HG02642 (cell line): ENCODE results near the gene DLX6.

Experiments
- ATAC-seq: cut with Tn5 transposase; IDR thresholded peaks from one replicate; pipeline ENCODE4 v1.9.1; 2021; ENCODE audit warnings: mild to moderate bottlenecking; ENCODE audit not compliant: unreplicated experiment, poor library complexity

The DLX6 gene

DNA sequence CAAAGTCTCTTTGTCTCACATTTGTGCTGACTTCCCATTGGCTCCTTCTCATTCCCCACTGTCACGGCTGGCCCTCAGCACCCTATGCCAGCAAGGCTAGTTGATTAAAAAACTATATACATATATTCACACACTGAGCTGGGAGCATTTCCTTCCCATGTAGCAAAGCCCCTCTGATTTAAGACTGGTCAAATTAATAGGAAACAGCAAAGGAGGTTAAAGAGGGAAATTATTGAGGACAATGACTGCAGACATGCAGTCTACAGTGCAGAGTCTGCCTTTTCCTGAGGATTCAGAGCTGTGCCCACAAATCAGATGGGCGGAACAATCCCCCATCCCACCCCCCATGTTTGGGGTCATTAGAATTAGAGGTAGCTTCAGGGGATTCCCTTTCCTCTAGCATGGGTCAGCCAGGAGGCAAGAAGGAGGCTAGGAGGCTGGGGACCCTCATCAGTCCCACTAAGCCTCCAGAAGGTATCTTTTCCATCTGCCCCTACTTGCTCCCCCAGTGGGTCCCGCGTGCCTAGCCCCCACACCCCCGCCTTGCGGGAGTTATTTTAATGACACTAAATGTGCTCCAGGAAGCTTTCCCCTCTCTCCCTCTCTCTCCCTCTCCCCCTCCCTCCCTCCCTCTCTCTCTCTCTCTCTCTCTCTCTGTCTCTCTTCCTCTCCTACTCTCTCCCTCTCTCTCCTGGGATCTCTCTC lies 9.8 kb upstream of the DLX6 start:
- no peak for ATAC-seq

DNA sequence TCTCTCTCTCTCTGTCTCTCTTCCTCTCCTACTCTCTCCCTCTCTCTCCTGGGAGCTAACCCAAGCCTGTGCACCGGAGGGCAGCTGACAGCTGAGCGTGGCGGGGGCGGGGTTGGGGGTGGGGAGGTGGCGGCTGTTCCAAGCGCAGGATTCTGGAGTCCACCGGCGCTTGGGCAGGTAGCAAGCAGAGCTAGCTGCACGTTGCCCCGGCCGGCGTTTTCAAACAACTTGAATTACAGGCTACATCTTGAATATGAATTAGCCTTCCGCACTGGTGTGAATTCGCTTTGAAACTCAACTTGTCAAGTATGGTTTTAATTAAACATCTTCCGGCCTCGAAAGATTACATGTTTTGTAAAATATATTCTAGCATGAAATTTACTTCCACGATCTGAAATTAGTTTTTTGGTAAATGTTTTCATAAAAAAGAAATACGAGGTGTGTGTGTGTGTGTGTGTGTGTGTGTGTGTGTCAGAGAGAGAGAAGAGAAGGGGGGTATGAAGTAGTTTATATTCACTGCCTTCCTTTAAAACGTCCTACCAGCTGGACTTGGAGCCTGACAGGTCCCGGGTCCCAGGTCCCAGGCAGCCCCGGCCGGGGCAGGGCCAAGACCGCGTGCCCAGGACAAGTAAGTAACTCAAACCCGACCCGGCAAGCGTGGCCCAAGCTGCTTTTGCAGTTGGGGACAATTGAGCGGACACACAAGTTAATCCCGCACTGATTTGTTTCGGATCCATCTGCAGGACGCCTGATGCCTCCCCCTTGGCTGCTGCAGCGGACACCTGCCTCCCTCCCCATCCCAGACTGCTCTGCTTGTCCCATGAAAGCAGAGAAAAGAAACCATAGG lies 9.0 kb upstream of the DLX6 start:
- no peak for ATAC-seq

DNA sequence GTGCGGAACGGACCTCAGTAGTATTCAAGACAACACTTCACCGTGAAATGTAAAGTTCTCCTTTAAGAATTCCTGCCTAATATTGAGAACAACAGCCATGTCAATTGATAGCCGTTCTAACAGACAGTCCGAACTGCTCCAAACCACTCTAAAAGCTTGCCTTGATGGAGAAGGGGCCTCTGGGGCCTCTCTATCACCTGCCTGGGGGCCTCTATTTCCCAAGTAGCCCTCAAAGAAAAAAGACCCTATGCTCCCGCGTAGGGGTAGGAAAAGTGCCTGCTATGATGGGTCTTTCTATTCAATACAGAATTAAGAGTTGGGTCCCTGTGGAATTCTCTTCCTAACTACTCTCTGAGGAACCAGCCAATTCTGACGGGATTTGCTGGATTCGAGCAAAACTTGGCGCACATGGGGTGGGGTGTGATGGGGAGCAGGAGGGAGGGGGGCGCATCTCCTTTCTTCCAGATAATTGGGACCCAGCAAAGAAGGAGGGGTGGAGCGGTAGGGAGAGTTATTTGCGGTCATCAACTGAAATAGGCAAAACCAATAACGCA lies 8.3 kb upstream of the DLX6 start:
- no peak for ATAC-seq

DNA sequence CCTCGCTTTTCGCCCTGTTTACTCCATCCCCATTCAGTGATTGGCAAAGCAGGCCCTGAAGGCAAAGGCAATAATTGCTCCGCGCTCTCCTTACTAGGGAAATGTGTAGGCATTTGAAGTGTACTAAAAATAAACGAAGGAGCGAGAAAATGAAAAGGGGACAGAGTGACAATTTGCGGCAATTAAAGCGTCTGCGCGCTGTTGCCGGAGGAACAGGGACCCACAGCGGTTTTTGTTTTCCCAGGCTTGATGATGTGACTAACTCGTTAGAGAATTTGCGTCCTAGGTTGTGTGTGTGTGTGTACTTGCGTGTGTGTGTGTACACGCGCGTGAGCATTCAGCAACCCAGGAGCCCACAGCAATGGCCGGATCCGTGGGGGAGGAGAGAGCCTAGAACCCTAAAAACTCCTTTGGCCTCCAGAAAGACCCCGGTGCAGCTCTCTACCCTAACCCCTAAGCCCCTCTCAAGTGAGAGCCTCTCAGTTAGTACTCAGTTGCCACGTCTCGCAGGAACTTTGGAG lies 7.8 kb upstream of the DLX6 start:
- no peak for ATAC-seq

DNA sequence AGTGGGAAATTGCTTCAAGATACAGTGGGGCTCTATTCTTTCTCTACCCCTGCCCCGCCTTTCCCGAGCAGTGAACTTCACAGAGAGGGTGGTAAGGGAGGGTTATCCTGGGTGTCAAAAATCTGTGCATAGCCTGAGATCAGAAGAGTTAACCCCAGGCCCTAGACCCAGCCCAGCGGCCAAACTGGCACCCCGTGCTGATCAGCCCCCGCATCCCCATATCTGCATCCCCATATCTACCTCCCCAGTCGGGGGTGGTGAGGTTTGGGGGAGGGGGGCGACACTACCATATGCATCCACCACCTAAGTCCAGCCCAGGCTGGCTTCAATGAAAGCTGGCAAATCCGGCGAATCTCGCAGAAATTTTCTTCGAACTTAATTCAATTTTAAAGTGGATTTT lies 7.0 kb upstream of the DLX6 start:
- no peak for ATAC-seq

DNA sequence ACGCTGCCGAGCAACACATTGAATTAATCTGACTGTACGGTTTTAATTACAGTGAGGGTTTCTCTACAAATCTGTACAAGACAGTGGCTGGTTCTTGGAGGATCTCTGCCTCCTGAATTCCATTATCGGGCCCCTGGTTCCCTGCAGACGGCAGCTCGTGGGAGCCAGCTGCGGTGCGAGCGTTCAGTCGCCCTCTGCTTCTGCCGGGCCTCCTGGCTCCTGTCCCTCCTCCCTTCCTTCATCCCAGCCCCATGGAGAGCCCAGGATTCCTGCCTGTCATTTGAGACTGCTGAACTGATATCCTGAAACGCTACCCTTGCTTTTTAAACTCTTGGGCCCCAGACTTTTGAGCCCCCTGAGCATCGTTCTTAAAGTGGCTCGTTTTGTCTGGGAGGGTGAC lies 6.6 kb upstream of the DLX6 start:
- ATAC-seq = no peak

DNA sequence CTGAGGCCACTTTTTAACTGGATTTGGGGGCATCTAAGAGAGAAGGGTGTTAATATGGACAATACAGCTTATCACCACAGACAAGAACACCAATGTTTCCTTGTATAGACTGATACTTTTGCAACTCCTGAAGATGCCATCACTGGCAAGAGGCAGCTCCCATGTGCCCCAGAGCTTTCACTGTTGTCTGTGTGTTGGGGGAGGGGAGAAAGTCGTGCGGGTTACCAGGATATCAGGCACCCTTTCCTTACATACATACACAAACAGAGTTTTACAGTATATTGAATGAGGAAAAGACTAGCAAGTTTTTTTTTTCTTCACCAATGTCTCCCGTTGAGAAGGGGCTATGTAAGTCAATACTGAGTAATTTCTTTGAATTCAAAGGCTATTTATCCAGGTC lies 4.1 kb upstream of the DLX6 start:
- ATAC-seq = no peak

DNA sequence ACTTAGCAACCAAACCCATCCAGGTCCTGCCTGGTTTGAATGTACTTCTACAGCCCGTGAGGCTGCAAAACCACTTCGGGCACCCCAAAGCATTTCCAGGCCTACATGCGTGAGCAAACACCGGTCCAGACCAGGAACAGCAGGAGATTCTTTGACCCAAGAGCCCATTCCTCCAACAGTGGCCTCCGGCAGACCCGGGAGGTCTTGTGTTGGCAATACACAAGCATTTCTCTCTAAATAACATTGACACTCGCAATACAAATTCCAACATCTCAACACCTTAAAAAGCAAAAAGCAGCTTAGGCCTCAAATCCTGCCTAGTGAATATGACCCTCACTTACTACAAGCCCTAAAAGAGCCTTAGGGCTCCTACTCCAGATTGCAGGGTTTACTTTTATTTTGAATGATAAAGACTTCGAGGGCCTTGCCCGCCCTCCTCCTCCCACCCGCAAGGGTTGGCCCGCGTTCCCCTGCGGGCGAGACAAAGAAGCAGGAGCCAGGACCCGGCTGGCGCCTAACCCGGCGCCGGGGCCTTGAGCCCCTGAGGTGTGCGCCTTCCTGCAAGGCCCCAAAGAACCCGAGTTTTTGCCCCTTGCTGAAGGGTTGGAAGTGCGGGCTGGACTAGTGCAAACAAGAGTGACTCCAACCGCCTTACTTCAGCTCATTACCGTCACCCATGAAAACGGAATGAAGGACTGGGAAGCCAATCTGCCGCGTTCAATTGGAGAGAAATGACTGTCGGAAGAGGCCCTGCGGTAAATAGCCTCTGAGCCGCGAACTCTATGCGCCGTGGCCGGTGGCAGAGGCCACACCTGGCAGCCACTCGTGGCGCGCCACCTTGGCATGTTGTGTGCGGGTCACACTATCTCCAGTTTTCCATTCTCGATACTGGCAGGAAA lies 3.4 kb upstream of the DLX6 start:
- no peak for ATAC-seq

DNA sequence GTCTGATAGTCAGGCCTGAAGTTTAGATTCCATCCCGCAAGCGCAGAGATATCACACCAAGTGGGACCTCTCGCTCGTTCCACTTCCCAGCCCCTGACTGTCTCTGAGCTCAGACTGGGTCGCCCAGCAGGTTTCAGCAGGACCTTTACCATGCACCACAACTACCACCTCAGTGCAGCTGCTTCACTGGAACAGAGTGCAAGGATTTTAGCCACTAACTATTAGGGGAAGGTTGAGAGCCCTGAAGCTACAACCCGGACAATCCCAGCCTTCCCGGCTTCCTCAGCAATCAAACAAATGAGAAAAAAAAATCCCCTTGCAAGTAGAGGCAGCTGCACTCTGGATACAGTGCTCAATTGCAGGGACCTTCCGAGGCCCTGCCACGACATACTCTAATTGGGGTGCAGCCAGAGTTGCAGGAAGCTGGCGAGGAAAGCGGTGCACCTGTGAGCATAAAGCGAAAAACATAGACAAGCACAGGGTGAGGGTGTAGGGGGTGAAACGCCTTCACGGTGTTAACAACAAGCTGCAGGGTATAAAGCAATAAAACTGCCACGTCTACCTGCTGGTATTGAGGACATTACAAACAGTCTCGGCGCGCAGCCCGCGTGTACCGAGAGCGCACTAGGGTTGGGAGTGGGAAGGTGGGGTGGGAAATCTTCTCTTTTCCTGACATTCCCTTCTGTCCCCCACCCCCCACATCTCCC lies 2.6 kb upstream of the DLX6 start:
- ATAC-seq = no peak

DNA sequence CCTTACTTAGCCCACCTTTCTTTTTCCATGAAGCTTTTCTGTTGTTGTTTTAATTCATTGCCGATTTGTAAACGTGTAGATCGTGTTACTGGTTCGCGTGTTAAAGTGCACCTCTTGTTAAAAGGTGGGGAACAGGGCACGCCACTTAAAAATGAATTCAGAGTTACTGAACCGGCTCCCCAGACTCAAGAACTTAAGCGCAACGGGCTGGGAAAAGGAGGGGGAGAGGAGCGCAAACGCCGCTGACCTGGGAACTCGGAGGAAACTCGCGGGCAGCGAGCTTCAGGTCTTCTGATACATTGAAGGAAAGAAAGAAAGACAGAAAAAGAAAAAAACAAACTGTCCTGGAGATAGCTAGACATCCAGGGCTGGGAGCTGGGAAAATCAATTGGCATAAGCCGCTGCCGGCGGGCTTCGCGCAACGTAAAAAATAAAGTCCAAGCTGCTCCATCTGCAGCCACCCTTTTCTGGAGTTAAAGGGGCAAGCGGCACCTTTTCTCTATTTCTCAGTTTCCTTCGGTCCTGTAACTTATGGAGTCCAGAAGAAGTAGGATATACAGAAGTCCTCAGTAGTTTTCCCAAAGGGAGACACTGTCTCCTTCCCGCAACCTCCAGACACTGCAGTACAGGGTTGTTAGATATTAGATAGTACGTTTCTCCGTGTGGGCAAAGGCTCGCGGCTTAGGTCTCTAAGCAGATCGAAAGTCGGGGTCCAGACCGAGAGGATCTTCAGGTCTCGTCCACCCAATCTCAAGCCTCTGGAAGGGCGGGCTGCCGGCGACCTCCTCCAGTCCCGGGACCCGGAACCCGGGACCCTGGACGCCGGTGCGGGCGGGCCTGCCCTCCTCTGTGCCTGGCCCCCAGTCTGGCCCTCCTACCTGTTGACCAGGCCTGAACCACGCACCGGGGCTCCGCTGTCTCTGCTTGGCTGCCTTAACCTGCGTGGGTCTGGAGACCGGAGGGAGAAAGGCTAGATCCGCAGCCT lies 1.8 kb upstream of the DLX6 start:
- no peak for ATAC-seq

DNA sequence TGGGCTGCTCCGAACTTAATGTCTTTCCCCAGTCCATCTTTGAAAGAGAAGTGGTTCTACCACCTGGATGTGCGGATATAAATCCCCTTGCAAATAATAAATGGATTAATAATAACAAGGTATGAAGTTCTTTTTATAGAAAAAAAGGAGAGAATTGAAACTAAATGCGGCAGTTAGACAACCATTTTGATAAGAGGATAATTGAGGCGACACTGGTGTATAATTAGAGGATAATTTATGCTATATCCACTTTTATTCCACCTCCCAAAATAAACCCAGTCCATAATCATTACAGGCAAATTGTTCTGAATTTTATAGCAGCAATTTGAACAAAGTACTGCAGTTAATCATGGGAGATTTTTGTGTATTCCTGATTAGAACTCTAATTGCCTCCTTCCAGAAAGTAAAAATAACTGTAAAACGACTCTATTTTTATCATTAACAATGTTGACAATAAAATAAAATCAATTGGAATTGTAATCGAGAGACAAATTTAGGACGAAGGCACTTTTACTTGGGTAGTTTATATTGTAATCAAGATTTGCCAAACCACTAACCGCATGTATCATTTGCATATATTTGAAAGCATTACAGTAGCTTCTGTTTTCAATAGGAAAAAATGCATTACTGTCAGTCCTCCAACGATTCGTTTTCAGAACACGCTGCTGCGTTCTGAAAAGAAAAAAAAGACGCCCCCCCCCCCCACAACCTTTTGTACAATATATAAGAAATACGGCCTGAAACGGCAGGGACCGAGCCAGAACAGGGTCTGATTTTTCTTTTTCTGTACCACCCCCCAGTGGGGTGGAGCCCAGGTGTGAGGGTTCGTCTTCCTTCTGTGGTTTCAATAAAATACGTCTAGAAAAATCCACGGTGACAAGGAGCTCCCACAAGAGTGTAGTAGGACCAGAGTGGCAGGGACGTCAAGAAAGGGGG lies 838 bp upstream of the DLX6 start:
- no peak for ATAC-seq

DNA sequence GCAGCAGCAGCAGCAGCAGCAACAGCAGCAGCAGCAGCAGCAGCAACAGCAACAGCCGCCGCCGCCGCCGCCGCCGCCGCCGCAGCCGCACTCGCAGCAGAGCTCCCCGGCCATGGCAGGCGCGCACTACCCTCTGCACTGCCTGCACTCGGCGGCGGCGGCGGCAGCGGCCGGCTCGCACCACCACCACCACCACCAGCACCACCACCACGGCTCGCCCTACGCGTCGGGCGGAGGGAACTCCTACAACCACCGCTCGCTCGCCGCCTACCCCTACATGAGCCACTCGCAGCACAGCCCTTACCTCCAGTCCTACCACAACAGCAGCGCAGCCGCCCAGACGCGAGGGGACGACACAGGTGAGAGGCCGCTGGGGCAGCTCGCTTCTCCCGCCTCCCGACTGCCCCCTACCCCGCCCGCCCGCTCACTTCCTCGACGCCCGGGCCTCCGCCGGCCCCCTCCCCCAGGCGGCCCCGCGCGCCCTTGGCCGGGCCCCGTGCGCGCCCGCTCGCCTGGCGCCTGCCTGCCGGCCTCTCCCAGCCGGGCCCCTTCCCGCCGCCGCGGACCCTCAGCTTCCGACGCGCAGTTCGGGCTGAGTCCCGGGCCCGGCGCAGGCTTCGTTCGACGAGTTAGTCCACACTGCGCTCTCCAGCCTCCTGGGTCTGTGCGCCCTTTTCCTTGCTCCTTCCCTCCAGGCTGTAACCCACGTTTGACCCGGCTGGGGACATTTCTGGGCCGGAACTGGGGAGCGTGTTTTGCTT lies 882 bp downstream of the DLX6 start:
- ATAC-seq = peak; percentile 65

DNA sequence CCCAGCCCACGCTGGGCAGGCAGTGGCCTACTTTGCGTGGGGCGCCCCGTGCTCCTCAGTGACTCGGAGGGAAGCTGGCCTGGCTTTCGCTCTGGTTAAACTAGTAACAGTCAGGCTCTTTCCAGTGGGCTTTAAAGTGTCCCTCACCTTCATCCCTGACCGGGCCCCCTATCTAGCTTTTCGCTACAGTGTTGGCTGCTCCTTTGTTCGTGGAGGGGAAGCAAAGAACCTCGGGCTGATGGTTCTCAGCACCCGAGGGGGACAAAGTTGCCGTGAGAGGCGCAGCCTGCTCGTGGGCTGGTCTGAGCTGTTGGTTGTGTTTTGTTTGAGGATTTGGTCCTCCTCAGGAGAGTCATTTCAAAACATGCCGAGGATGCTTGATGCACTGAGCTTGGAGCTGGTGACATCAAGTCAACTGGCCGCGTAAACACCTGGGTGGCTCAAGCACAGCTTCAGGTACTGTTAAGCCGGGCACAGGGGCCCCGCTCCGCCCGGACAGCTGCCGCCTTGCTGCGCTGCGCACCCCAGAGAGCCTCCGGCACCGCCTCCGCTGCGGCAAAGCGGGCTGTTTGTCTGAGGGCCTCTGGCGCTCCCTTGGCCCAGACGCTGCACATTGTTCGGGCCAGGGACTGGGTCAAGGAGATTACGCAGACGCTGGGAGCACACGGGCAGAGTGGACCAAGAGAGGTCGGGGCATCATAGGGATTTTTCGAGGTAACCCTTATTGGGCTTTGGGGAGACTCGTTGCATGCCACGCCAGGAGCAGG lies 1.6 kb downstream of the DLX6 start:
- ATAC-seq = no peak

DNA sequence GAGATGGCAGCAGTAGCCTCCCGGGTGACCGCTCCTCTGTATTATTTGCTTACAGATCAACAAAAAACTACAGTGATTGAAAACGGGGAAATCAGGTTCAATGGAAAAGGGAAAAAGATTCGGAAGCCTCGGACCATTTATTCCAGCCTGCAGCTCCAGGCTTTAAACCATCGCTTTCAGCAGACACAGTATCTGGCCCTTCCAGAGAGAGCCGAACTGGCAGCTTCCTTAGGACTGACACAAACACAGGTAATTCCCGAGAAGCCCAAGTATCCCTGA lies 2.2 kb downstream of the DLX6 start:
- no peak for ATAC-seq

DNA sequence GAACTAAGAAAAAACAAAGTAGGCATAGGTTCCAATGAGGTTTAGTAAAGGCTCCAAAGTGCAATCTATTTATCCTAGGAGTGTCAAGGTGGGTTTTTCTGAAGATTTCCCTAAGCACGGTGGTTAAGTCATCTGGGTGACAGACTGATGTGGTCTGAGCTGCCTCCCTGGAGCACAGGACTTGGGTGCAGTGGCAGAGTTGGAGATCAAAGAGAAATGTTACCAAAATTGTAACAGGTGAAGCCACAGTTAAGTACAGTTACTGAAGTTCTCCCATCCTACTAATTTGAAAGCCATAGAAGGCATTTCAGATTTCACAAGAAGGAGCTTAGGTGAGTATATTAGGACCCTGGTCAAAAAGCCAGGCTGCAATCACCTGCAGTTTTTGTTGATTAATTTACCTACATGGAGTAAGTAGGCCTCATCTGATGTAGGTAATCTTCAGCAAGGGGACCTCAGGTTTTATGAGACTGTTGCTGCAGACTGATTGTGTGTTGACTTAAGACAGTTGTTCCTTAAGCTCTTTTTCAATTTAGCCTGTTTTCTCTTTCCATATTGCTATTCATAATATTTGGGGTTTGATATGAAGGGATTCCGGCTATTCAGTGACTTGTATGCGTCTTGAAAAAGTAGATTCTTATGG lies 3.0 kb downstream of the DLX6 start:
- no peak for ATAC-seq
